ENCODE data around the gene VSIG2. TPM values are rescaled to one million over a fixed set of nuclear protein-coding genes. Genes with fewer than 3 reads are reported as not detected.

Gene VSIG2
- total RNA-seq, 1 donor from 2014 or later = not detected

GRCh38 chr11:124763156-124763947 is 11.3 kb upstream of the VSIG2 start:
- DNase-seq = peak; percentile 94

DNA sequence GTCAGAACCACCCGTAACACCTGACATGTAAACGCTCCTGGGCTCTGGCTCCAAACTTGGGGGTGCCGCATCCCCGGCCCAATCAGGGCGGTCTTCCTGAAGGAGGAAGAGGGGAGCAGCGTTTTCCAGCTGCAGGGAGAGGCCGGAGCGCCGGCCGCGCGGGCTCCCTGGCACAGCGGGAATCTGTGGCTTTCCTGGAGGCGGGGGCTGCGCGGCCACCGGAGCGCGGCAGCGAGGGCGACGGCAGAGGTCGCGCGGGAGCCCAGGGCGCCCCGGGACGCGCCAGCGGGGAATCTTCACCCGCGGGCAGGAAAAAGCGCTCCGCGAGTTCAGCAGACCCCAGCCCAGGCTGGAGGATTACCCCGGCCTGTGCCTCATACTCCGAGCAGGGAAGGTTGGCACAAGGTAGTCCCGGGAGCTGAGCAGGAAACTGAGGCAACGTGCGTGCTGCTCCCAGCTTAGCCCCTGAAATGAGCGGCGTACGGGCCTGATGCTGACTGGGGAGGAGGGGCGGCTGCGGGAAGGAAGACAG is 10.6 kb upstream of the VSIG2 start:
- no peak for DNase-seq

DNA sequence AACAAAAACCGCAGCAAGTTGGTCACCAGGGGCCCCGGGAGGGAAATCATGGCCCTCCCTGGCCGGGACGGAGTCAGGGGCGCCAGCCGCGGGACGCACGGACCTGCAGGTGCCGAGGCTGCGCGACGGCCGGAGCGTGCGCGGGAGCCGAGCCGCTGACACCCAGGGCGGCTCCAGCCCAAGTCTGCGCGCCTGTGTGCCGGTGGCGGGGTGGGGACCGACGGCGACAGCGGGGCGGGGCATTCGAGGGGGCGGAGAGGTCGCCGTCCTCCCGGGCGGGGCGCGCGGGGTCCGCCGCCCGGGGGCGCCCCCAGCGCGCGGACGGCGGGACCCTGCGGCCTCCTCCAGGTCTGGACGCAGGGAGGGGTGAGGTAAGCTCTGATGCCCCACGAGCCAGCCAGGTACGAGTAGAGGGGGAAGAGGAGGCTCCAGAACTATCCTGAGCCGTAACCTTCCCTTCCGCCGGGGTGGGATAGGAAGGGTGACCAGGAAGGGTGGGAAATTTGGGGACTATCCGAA is 10.1 kb upstream of the VSIG2 start, which contains the start of gene ESAM:
ESAM (minus strand) TSS at position 186 of the 519 bp plus-strand sequence; CDS start at position 50, 136 bp downstream.
- no peak for DNase-seq

- no peak for DNase-seq
Measured at GRCh38 chr11:124761301-124762104, 9.4 kb upstream of the VSIG2 start.

GRCh38 chr11:124760806-124761205 is 8.8 kb upstream of the VSIG2 start:
- DNase-seq = no peak

DNA sequence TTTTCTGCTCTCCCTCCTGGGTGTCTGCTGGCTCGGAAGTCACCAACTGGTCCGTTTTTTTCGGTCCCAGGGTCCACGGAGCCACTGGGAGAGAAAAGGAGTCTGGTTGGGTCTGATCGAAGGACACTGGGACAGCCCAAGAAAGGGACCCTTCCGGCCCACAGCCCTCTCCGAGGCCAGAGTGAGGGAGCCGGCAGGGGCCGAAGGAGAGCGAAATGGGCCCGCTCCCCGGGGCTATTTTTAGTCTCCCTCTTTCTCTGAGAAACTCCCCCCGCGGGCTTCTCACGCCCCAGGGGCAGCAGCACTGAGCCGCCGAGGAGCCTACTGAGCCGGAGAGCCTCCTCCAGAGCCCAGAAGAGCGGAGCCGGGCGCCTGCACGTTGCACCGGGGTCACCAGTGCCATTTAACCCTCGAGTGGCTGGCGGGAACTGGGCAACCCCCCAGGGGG is 8.2 kb upstream of the VSIG2 start:
- DNase-seq = no peak

DNA sequence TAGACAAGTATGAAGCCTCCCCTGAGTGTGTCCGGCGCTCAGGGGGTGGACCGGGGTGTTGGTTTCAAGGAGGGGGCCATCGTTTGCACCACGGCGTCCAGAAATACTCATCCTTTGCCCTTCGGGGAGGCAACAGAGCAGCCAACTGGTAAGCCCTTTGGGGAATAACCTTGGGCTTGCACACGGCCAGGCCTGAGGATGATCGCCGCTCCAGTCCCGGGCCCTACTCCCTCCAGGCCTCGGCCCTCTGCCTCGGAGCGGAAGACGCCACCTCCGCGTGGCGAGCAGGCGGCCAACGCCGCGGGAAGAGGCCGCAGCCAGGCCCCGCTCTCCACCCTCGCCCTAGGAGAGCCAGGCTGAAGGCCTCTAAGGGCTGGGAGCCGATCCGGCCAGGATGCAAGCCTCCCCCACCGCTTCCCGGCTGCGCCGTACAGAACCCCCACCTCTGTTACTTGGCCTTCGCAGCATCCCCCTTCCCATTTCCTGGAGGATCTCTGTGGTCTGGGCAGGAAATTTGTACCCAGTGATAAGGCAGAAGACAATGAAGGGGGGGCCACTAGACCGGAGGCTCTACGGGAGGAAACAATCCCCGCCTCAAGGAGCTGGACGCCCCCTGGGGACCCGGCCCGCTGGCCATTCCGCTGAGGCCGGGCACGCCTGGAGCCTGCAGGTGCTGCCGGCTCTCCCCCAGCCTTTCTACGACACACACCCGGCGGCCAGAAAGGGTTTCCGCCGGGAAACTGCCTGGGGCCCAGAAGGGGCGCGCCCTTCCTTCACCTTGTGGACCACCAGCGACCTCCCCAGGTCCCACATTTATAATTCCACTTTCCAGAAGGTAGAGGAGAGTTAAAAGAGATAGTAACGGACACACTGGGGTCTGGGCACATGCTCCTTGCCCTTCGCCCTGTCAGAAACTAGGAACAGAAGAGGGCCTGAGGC is 7.5 kb upstream of the VSIG2 start:
- DNase-seq = no peak

GRCh38 chr11:124758355-124759265 is 6.6 kb upstream of the VSIG2 start:
- peak; percentile 80 for DNase-seq

GRCh38 chr11:124757320-124757719 is 5.3 kb upstream of the VSIG2 start:
- no peak for DNase-seq

DNA sequence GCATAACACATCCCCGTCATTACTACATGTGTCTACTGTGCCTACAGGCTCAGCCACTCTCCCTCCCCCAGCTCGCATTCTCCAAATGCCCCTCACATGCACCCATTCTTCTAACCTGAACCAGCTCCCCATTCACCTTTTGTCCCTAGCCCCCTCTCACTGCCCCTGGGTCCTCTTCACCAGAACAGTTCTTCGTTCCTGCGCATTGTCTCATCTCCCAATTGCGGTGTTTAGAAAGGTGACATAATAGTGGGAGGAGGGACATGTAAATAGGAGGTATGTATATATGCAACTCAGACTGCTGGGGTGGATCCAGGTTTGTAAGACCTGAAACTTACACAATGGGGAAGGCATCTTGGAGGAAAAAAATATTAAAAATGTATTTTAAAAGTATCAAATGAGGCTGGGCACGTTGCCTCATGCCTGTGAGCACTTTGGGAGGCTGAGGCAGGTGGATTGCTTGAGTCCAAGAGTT is 4.7 kb upstream of the VSIG2 start:
- no peak for DNase-seq

- DNase-seq = no peak
Measured at GRCh38 chr11:124756033-124756752, 4.1 kb upstream of the VSIG2 start.

- no peak for DNase-seq
Measured at GRCh38 chr11:124754710-124755109, 2.7 kb upstream of the VSIG2 start.

GRCh38 chr11:124754309-124754708 is 2.3 kb upstream of the VSIG2 start:
- DNase-seq = no peak

GRCh38 chr11:124753624-124754023 is 1.6 kb upstream of the VSIG2 start:
- DNase-seq = no peak

GRCh38 chr11:124753205-124753604 is 1.1 kb upstream of the VSIG2 start:
- DNase-seq = no peak

DNA sequence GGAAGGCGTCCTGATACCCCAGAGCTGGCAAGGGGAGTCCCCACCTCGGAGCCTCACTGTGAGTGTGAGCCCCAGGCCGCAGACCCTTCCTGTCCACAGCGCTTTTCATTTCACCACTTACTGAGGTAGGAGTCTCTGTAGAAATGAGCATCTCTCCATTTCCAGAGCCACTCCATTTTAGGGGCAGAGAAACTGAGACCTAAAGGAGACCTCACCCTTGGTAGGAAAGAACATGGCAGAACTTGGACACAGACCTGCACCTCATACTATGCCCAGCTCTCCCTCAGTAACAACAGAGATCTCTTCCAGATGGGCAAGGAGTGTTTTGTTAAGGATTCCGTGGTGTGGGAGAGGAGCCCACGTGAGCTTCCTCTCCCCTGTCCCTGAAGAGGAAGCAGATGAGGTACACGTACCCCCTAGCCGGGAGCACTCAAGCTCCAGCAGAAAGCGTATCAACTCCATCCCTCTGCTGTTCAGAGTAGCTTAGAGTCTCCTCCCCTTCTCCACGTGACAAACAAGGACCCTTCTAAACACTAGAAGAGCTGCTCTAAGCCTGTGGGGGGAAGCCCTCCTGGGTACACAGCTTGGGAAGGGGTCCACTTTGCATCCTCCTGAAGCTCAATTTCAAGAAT is 532 bp upstream of the VSIG2 start:
- no peak for DNase-seq

GRCh38 chr11:124751391-124751740 is 689 bp downstream of the VSIG2 start:
- no peak for DNase-seq

GRCh38 chr11:124749912-124750311 is 2.1 kb downstream of the VSIG2 start:
- no peak for DNase-seq
